Lower leg skin (tissue), 3 donors: Measurements from ENCODE around the gene CADM4.

Source experiments
- CTCF ChIP-seq, 3 donors: fragments of 450-650 bp; IDR thresholded peaks; one replicate each; pipeline ENCODE4 v1.5.1; 2016; ENCODE audit warnings: antibody characterized with exemption in 3 of 3, mild to moderate bottlenecking in 3 of 3, moderate library complexity in 2 of 3
- POLR2A ChIP-seq, 2 donors: fragments of 450-650 bp; IDR thresholded peaks; one replicate each; pipeline ENCODE4 v1.6.1; 2016 to 2017; ENCODE audit warnings: antibody characterized with exemption in 2 of 2, mild to moderate bottlenecking in 1 of 2, moderate library complexity in 1 of 2

DNA sequence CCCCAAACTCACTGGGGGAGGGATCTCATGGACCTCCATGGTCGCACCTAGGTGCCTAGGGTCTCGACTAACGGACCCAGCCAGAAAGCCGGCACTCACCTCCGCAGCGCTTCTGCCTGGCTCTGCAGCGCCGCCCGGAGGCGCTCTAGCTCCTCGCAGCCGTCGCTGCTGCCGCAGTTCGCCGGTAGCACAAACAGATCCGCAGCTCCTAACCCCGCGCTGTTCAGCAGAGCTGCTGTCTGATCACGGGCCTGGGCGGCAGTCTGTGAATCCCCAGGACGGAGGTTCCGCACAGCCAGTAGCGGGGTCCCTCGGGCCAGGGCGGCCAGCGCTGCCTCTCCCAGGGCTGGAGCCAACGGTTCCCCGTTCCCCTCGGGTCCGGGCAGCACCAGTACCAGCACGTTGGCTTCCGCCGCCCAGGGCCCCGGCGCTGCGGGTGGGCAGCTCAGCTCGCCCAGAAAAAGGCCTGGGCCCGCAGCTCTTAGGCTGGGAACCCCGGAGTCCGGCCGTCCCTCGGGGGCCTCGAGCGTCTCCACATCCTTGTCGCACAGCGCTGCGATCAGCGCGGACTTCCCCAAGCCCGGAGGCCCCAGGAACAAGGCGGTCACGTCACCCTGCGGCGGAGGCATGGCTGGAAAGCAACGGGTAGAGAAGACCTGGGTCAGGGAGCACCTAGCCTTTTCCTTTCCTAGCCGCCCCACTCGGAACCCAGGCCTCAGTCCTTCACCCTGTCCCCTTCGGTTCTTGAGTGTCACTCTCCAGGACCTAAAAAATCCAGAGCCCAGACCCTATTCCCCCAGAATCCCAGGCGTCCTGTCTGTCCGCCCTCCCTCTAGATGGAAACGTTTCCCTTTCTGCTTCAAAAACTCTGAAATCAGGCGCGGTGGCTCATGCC lies 44.7 kb downstream of the CADM4 start:
- TF ChIP-seq CTCF (IDR thresholded peaks at IDR 0.05) (peak in 1 of 3 donors; percentile 58), POLR2A (IDR thresholded peaks at IDR 0.05) (no peak)
